GM12878 (cell line): Measurements from ENCODE around the gene CALHM1. TPM values are rescaled to one million over a fixed set of nuclear protein-coding genes. Genes with fewer than 3 reads are reported as not detected.

ENCODE experiments used
- ATF7 ChIP-seq: fragments of 450-650 bp; IDR thresholded peaks from 2 replicates; pipeline ENCODE4 v1.6.1; 2016; ENCODE audit warnings: low read depth, mild to moderate bottlenecking
- CHD2 ChIP-seq: IDR thresholded peaks from 2 replicates; pipeline ENCODE4 v1.6.1; 2011; ENCODE audit warnings: low read depth, low read length, improper control_type of control experiment, borderline replicate concordance
- CREM ChIP-seq: IDR thresholded peaks from 2 replicates; pipeline ENCODE4 v1.6.1; 2014; ENCODE audit warnings: antibody characterized with exemption, low read depth
- E4F1 ChIP-seq: fragments of 450-650 bp; IDR thresholded peaks from 2 replicates; pipeline ENCODE4 v1.6.1; 2018; ENCODE audit warnings: borderline replicate concordance, mild to moderate bottlenecking; ENCODE audit not compliant: partially characterized antibody
- EZH2 ChIP-seq: IDR thresholded peaks from 2 replicates; pipeline ENCODE4 v1.6.1; 2012; ENCODE audit warnings: low read depth, mild to moderate bottlenecking, control low read depth, inconsistent platforms, low read length, borderline replicate concordance; ENCODE audit not compliant: control insufficient read depth
- GABPA ChIP-seq: IDR thresholded peaks from 2 replicates; pipeline ENCODE4 v1.6.1; 2014; ENCODE audit warnings: antibody characterized with exemption, low read depth, mild to moderate bottlenecking, inconsistent platforms
- HDAC2 ChIP-seq: fragments of 200-600 bp; sonication (generic); IDR thresholded peaks from 2 replicates; pipeline ENCODE4 v1.6.1; 2017
- IKZF1 ChIP-seq: fragments of 450-650 bp; conservative IDR thresholded peaks from 2 replicates; pipeline ENCODE4 v1.6.1; 2017; ENCODE audit warnings: antibody characterized with exemption, mild to moderate bottlenecking
- MTA3 ChIP-seq: IDR thresholded peaks from 2 replicates; pipeline ENCODE4 v1.6.1; 2012; ENCODE audit warnings: low read length, inconsistent platforms, borderline replicate concordance
- NBN ChIP-seq: fragments of 450-650 bp; IDR thresholded peaks from 2 replicates; pipeline ENCODE4 v1.6.1; 2016
- RAD51 ChIP-seq: fragments of 450-650 bp; IDR thresholded peaks from 2 replicates; pipeline ENCODE4 v1.6.1; 2016; ENCODE audit warnings: moderate library complexity, mild to moderate bottlenecking, inconsistent platforms
- RELA ChIP-seq: fragments of 450-650 bp; IDR thresholded peaks from 2 replicates; pipeline ENCODE4 v1.8.0; 2014; ENCODE audit warnings: borderline replicate concordance; ENCODE audit not compliant: partially characterized antibody
- RFX5 ChIP-seq: IDR thresholded peaks from 2 replicates; pipeline ENCODE4 v1.6.1; 2011; ENCODE audit warnings: low read depth, low read length, improper control_type of control experiment
- STAT1 ChIP-seq: fragments of 450-650 bp; conservative IDR thresholded peaks from 2 replicates; pipeline ENCODE4 v1.6.1; 2014; ENCODE audit warnings: antibody characterized with exemption, mild to moderate bottlenecking
- TAF1 ChIP-seq: IDR thresholded peaks from 2 replicates; pipeline ENCODE4 v1.6.1; 2011; ENCODE audit warnings: mild to moderate bottlenecking, low read depth, low read length, borderline replicate concordance
- TBL1XR1 ChIP-seq: IDR thresholded peaks from 2 replicates; pipeline ENCODE4 v1.6.1; 2012; ENCODE audit warnings: low read depth, low read length, improper control_type of control experiment
- TCF3 ChIP-seq: IDR thresholded peaks from 2 replicates; pipeline ENCODE4 v1.6.1; 2012; ENCODE audit warnings: low read depth, mild to moderate bottlenecking, low read length, borderline replicate concordance; ENCODE audit not compliant: insufficient read depth
- ZBTB40 ChIP-seq: fragments of 450-650 bp; IDR thresholded peaks from 2 replicates; pipeline ENCODE4 v1.6.1; 2016; ENCODE audit warnings: mild to moderate bottlenecking, moderate library complexity, borderline replicate concordance
- ZNF207 ChIP-seq: fragments of 450-650 bp; IDR thresholded peaks from 2 replicates; pipeline ENCODE4 v1.6.1; 2014; ENCODE audit warnings: antibody characterized with exemption, mild to moderate bottlenecking, borderline replicate concordance
- ZNF24 ChIP-seq: fragments of 450-650 bp; IDR thresholded peaks from 2 replicates; pipeline ENCODE4 v1.6.1; 2017; ENCODE audit warnings: antibody characterized with exemption, mild to moderate bottlenecking
- ZNF274 ChIP-seq: IDR thresholded peaks from one replicate; pipeline ENCODE4 v1.8.0; 2011; ENCODE audit not compliant: insufficient read length, insufficient read depth
- ZNF592 ChIP-seq: fragments of 450-650 bp; IDR thresholded peaks from 2 replicates; pipeline ENCODE4 v1.6.1; 2017; ENCODE audit warnings: mild to moderate bottlenecking, moderate library complexity
- polyA plus RNA-seq, 11 experiments: library from polyadenylated mRNA; depleted of rRNA in 4 of 11; unstranded in 6 of 11; stranded (reverse) in 5 of 11; fragments of >200 nt; fragmentation: Nextera tagmentation in 4 of 11; fragmentation: Illumina TruSeq in 1 of 11; extraction: Ambion mirVana in 4 of 11; extraction: Trizol in 1 of 11; gene quantifications; 1 replicate in 1 of 11; 2 replicates in 10 of 11; pipeline versions ENCODE4 v1.2.1 to v1.2.3, GENCODE V29; 2011 to 2016; ENCODE audit warnings: inconsistent platforms in 2 of 11, missing spikeins in 2 of 11, low read depth in 1 of 11
- total RNA-seq, 4 experiments: library from RNA; depleted of rRNA in 3 of 4; stranded (reverse); fragments of >200 nt in 3 of 4; fragmentation: Illumina TruSeq in 1 of 4; extraction: Trizol in 1 of 4; gene quantifications; 2 replicates each; pipeline versions ENCODE4 v1.2.1 to v1.2.3, GENCODE V29; 2013 to 2021

The CALHM1 gene
- total and polyA plus RNA-seq, 10 of the 15 experiments (the other 5 are each of a cell fraction or from before 2014, with no cell fraction given): 0.05 to 1.7 (median 0.17) TPM

GRCh38 chr10:103467406-103467805 lies 8.7 kb upstream of the CALHM1 start (continued):
- TF ChIP-seq ZBTB40: 0 out of 2 replicates have a peak, but pooled peaks have one; percentile 4
- peak; percentile 86 for TF ChIP-seq IKZF1
- TF ChIP-seq E4F1: peak; percentile 67
- TF ChIP-seq HDAC2: no peak
- no peak for TF ChIP-seq TBL1XR1
- peak; percentile 73 for TF ChIP-seq ATF7
- 0 out of 2 replicates have a peak, but pooled peaks have one; percentile 44 for TF ChIP-seq MTA3
- TF ChIP-seq STAT1: no peak
- TF ChIP-seq TCF3: no peak
- TF ChIP-seq EZH2: no peak
- no peak for TF ChIP-seq CHD2
- TF ChIP-seq RFX5: no peak
- TF ChIP-seq GABPA: no peak
- TF ChIP-seq NBN: peak; percentile 83
- TF ChIP-seq RAD51: peak; percentile 11; the same call in 1 of the 2 replicates
- TF ChIP-seq CREM: 0 out of 2 replicates have a peak, but pooled peaks have one; percentile 23
- TF ChIP-seq ZNF274: no peak
- TF ChIP-seq ZNF24: peak; percentile 73; the same call in 1 of the 2 replicates
- TF ChIP-seq ZNF207: no peak
- no peak for TF ChIP-seq ZNF592
- peak; percentile 36 for TF ChIP-seq RELA
- peak; percentile 34; the same call in 1 of the 2 replicates for TF ChIP-seq TAF1
